IPS-18c (cell line): ENCODE data around the gene SFT2D2.
"Not testable (repeated sequence)": the region's sequence is repeated elsewhere in the genome, so short reads cannot be mapped to it uniquely, and the experiment has no call there.

ENCODE experiments used
- H3K4me3 ChIP-seq: 2 replicates; pipeline ENCODE4 v1.7.0; 2013; ENCODE audit warnings: low read depth, mild to moderate bottlenecking, low read length, moderate library complexity; ENCODE audit not compliant: insufficient read depth
- H3K9me3 ChIP-seq: one replicate; pipeline ENCODE4 v1.6.1; 2013; ENCODE audit warnings: mild to moderate bottlenecking, low read length, moderate library complexity; ENCODE audit not compliant: control insufficient read depth, insufficient read depth

SFT2D2 gene

DNA sequence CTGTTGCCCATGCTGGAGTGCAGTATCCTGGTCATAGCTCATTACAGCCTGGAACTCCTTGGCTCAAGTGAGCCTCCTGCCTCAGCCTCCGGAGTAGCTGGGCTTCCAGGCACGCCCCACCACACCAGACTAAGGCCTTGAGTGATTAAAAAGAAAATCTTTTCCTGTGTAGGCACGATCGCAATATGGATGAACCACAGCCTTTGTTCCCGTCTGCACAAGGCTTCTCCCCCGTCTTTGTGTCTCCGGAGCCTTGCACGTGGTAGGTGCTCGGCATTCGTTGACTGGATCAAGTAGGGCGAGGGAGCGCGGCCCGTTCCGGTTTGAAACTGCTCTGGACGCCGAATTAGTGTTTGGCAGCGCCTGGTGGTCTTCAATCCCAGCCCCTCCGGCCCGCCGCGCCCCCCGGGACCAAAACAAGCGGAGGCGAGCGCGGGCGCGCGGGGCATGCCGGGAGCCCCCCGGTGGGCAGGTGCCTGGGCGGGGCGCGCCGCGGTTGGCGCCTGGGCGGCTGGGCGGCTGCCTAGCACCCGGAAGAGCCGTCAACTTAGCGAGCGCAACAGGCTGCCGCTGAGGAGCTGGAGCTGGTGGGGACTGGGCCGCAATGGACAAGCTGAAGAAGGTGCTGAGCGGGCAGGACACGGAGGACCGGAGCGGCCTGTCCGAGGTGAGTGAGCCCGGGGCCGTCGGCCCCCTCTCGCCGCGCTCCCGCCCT, at the start of gene SFT2D2:
Gene SFT2D2, plus strand, starts transcription at position 529 of the 715 bp plus-strand sequence. Its CDS starts 76 bp downstream, at position 605.
- H3K4me3 ChIP-seq, result peak within 1 kb of the TSS; percentile 88
- H3K9me3 ChIP-seq, result no peaks in the 10 kb centered on the region

- peaks cover 2% of the 10 kb centered on the region for H3K9me3 ChIP-seq
- no peak overlapping the region; the same call in 1 of the 2 replicates for H3K4me3 ChIP-seq
Observed at GRCh38 chr1:168178227-168178637, 47.6 kb upstream of the SFT2D2 start.

DNA sequence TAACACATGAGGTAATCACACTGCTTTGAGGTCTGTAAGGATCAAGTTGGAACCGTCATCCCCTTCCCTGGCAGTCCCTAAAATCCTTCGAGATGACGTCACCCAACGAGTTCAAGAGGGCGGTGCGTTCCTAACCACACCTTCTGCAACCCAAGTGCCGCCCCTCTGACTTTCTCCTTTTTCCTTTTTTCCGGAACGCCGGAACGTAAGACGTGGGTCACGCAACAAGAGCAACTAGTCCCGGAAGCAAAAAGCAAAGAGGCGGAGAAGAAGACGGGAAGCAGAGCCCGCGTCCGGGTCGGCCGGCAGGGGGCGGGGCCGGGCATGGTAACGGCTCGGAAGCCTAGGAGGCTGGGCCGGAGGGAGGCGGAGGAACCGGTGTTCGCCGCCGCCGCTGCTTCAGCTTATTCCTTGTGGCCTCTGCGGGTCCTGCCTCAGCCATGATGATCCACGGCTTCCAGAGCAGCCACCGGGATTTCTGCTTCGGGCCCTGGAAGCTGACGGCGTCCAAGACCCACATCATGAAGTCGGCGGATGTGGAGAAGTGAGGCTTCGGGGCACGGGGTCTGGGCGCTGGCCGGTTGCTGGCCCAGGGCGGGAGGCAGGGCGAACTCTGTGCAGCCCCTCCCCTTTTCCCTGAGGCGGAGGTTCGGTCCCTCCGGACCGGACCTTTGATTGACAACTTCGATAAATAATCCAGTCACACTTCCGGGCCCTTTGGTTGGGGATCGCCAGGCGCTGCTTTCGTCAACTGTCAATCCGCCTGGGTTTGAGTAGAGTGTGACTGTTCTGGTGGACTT, 47.0 kb upstream of the SFT2D2 start, which contains the start of gene TIPRL:
Gene TIPRL, plus strand, starts transcription at position 325 of the 800 bp plus-strand sequence. Its CDS starts 116 bp downstream, at position 441.
- H3K9me3 ChIP-seq, result peaks cover 2% of the 10 kb centered on the region
- H3K4me3 ChIP-seq, result peak within 1 kb of the TSS; percentile 94

- H3K4me3 ChIP-seq, result peak overlapping the region; percentile 94
- peaks cover 2% of the 10 kb centered on the region for H3K9me3 ChIP-seq
Observed at GRCh38 chr1:168179438-168180147, 46.2 kb upstream of the SFT2D2 start.

GRCh38 chr1:168180148-168180524, 45.7 kb upstream of the SFT2D2 start:
- peaks cover 2% of the 10 kb centered on the region for H3K9me3 ChIP-seq

DNA sequence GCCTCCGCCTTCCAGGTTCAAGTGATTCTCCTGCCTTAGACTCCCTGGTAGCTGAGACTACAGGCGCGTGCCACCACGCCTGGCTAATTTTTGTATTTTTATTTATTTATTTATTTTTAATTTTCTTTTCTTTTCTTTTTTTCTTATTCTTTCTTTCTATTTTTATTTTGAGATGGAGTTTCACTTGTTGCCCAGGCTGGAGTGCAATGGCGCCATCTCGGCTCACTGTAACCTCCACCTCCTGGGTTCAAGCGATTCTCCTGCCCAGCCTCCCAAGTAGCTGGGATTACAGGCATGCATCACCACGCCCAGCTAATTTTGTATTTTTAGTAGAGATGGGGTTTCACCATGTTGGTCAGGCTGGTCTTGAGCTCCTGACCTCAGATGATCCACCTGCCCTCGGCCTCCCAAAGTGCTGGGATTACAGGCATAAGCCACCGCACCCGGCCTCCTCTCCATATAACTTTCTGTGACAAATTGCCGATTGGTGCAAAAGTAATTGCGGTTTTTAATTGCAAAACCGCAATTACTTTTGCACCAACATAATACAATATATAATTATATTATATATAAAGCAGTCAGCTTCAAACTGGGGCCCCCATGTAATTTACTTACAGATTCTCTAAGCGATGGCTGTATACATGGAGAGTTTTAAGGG, 44.6 kb upstream of the SFT2D2 start:
- H3K4me3 ChIP-seq, H3K9me3 ChIP-seq: not testable (repeated sequence)

More at GRCh38 chr1:168180148-168180524, 45.7 kb upstream of the SFT2D2 start:
- peak overlapping the region; percentile 94; the same call in 1 of the 2 replicates for H3K4me3 ChIP-seq

DNA sequence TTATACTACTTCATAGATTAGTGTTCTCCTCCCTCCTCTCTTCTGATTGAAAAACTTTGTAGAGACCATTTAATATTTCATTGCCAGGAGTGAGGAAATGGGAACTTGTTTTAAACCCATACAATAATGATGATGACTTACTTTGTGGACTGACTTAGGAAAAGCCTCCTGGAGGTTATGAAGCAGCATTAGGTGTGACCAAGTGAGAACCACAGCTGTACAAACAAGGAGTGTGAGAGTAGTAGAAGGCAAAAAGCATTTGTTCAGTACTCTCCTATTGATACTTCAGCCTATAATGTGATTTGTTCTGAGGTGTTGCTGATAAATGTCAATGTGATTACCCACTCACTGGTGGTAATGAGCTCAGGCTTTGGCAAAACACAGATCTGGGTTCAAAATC, 38.6 kb upstream of the SFT2D2 start:
- no peaks in the 10 kb centered on the region for H3K9me3 ChIP-seq
- no peak overlapping the region for H3K4me3 ChIP-seq

- Histone ChIP-seq H3K9me3 (no peaks in the 10 kb centered on the region), H3K4me3 (no peak overlapping the region)
Observed at GRCh38 chr1:168190403-168190802, 35.4 kb upstream of the SFT2D2 start.

GRCh38 chr1:168195199-168196135, 30.3 kb upstream of the SFT2D2 start:
- Histone ChIP-seq H3K4me3 (no peak overlapping the region), H3K9me3 (no peaks in the 10 kb centered on the region)

DNA sequence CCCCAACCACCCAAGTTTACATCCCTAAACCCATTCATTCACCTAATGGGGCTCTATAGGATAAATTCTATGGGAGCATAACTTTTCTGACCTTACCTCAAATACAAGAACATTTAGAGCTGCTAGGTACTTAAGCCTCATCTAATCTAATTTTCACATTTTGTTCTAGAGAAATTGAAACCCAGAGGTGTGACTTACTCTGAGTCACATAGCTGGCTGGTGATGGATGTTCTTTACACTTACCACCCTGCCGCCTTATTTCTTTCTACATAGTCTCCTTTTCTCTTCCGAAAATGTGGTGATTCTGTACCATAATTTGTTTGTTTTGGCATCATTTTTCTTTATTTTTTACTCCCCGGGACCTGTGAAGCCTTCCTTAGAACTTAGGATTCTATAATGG, 26.7 kb upstream of the SFT2D2 start:
- Histone ChIP-seq H3K4me3 (no peak overlapping the region), H3K9me3 (no peaks in the 10 kb centered on the region)

DNA sequence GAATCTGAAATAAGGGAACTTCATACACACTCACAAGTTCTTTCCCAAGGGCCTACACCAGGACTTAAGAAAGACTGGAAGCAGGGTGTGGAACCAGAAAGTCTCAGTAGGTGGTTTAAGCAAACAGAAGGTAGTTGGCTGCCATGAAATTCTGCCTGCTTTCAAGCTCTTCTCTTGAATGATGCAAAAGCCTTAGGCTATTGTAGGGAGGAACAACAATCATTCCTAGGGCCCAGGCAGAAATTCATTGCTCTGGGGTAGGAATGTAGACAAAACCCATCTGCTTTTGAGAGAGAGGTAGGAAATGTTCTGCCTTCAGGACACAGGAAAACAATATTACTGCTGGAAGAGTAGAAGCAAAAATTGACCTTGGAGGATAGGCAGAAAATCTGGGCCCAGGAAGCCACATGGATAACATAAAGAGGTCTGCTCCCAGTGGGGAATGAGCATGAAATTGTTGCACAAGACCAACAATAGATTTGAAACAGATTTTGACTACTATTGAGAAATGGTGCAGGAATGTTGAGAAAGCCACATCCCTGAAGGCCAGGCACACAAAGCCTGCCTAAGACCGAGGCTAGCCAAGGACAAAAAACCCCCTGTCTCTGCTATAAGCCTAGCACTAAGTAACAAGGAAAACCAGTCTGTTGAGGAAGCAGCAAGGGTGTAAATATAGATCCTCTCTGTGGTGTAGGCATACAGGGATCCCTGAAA, 22.7 kb upstream of the SFT2D2 start:
- Histone ChIP-seq H3K9me3 (peaks cover 2% of the 10 kb centered on the region), H3K4me3 (no peak overlapping the region)

GRCh38 chr1:168206111-168206510, 19.7 kb upstream of the SFT2D2 start:
- H3K9me3 ChIP-seq, result peaks cover 6% of the 10 kb centered on the region
- no peak overlapping the region for H3K4me3 ChIP-seq

DNA sequence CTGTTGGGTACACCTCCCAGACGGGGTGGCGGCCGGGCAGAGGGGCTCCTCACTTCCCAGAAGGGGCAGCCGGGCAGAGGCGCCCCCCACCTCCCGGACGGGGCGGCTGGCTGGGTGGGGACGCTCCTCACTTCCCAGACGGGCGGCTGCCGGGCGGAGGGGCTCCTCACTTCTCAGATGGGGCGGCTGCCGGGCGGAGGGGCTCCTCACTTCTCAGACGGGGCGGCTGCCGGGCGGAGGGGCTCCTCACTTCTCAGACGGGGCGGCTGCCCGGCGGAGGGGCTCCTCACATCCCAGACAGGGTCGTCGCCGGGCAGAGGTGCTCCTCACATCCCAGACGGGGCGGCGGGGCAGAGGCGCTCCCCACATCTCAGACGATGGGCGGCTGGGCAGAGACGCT, 18.1 kb upstream of the SFT2D2 start:
- H3K9me3 ChIP-seq, H3K4me3 ChIP-seq: not testable (repeated sequence)

GRCh38 chr1:168210312-168210711, 15.5 kb upstream of the SFT2D2 start:
- peaks cover 10% of the 10 kb centered on the region for H3K9me3 ChIP-seq
- H3K4me3 ChIP-seq, result no peak overlapping the region

DNA sequence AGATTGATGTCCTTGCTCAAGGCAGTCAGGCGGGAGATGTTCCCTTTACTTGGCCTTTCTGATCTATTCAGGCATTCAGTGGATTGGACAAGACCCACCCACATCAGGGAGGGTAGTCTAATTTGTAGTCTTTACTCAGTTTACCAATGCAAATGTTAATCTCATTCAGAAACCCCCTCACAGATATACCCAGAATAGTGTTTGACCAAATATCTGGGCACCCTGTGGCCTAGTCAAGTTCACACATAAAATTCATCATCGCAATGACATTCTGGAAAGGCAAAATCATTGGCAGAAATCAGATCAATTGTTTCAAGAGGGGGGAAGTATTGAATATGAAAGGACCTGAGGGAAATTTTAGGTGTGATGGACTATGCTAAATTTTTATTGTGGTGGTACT, 12.5 kb upstream of the SFT2D2 start:
- Histone ChIP-seq H3K9me3 (peaks cover 8% of the 10 kb centered on the region), H3K4me3 (no peak overlapping the region)

DNA sequence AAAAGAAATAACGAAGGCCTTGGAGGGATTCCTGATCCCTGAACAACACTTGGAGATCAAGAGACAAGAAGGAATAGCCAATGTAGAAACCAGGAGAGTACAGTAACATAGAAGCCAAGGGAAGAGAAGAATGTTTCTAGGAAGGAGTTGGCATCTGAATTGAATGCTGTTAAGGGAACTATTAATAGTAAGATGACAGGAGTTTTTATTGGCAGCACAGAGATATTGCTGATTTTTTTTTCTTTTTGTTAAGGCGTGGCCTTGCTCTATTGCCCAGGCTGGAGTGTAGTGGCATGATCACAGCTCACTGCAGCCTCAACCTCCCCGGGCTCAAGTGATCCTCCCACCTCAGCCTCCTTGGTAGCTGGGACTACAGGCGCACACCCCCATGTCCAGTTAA, 9.6 kb upstream of the SFT2D2 start:
- H3K4me3 ChIP-seq, result no peak overlapping the region
- H3K9me3 ChIP-seq, result peaks cover 3% of the 10 kb centered on the region
